IMR-90 (cell line): ENCODE data around the gene KCNJ4. TPM values are rescaled to one million over a fixed set of nuclear protein-coding genes. Genes with fewer than 3 reads are reported as not detected.

Experiments
- ATAC-seq: fragments of 200-7000 bp; cut with Tn5 transposase; 2 replicates; pipeline ENCODE4 v1.9.1; 2020; ENCODE audit warnings: low read depth, mild to moderate bottlenecking, moderate library complexity
- BruUV-seq: library from RNA; stranded (reverse); fragments of 400-500 nt; replicated peaks from 2 replicates; lab custom pipeline; 2021; lab: Mats Ljungman, UMichigan
- CTCF ChIA-PET: fragments of 300-600 bp; formaldehyde crosslinking; extraction: SDS; loops from one replicate; lab custom pipeline; 2021; ENCODE audit warnings: antibody characterized with exemption; lab: Yijun Ruan, JAX
- POLR2A ChIA-PET: fragments of 300-600 bp; sonication (Branson Sonifier 250); formaldehyde crosslinking; loops from one replicate; lab custom pipeline; 2022; ENCODE audit warnings: antibody characterized with exemption; ENCODE audit not compliant: unreplicated experiment; lab: Charles Lee
- DNase-seq: peaks from one replicate; pipeline ENCODE4 v3.0.0; 2013
- H2AFZ ChIP-seq: replicated peaks from 2 replicates; pipeline ENCODE3; 2013; ENCODE audit warnings: low read length, mild to moderate bottlenecking; ENCODE audit not compliant: poor library complexity
- H2AK5ac ChIP-seq: 2 replicates; pipeline ENCODE4 v1.6.1; 2013; ENCODE audit warnings: low read depth, low read length, inconsistent platforms
- H2AK9ac ChIP-seq: replicated peaks from 2 replicates; pipeline ENCODE3; 2013; ENCODE audit warnings: mild to moderate bottlenecking, low read depth, low read length, moderate library complexity; ENCODE audit not compliant: poor library complexity
- H2BK120ac ChIP-seq: 2 replicates; pipeline ENCODE4 v1.6.1; 2013; ENCODE audit warnings: low read depth, low read length, inconsistent platforms
- H2BK15ac ChIP-seq: 3 replicates; pipeline ENCODE4 v1.6.1; 2013; ENCODE audit warnings: low read depth, low read length, inconsistent platforms
- H2BK20ac ChIP-seq: 2 replicates; pipeline ENCODE4 v1.6.1; 2013; ENCODE audit warnings: low read depth, mild to moderate bottlenecking, inconsistent platforms, low read length, moderate library complexity
- H2BK5ac ChIP-seq: 2 replicates; pipeline ENCODE4 v1.6.1; 2013; ENCODE audit warnings: mild to moderate bottlenecking, low read depth, low read length, inconsistent platforms; ENCODE audit not compliant: poor library complexity, severe bottlenecking
- H3K14ac ChIP-seq: replicated peaks from 2 replicates; pipeline ENCODE4 v1.6.1; 2013; ENCODE audit warnings: low read depth, low read length, inconsistent platforms
- H3K18ac ChIP-seq: 2 replicates; pipeline ENCODE4 v1.6.1; 2013; ENCODE audit warnings: low read depth, low read length, control low read depth
- H3K23ac ChIP-seq: 2 replicates; pipeline ENCODE4 v1.6.1; 2013; ENCODE audit warnings: low read depth, low read length, inconsistent platforms
- H3K27ac ChIP-seq: 2 replicates; pipeline ENCODE4 v1.5.1; 2013; ENCODE audit warnings: mild to moderate bottlenecking, control low read depth, low read length; ENCODE audit not compliant: insufficient read depth
- H3K27me3 ChIP-seq: 2 replicates; pipeline ENCODE4 v1.6.1; 2013; ENCODE audit warnings: low read length; ENCODE audit not compliant: control insufficient read depth, insufficient read depth
- H3K36me3 ChIP-seq: 2 replicates; pipeline ENCODE4 v1.6.1; 2013; ENCODE audit warnings: low read length, mixed read lengths; ENCODE audit not compliant: control insufficient read depth, insufficient read depth
- H3K4ac ChIP-seq: 2 replicates; pipeline ENCODE4 v1.6.1; 2013; ENCODE audit warnings: low read depth, low read length, inconsistent platforms
- H3K4me1 ChIP-seq: 2 replicates; pipeline ENCODE4 v1.6.1; 2013; ENCODE audit warnings: low read length, mixed read lengths; ENCODE audit not compliant: control insufficient read depth, insufficient read depth
- H3K4me2 ChIP-seq: 2 replicates; pipeline ENCODE4 v1.6.1; 2013; ENCODE audit warnings: low read depth, mild to moderate bottlenecking, control low read depth, low read length, moderate library complexity
- H3K4me3 ChIP-seq: 2 replicates; pipeline ENCODE4 v1.5.1; 2013; ENCODE audit warnings: low read depth, mild to moderate bottlenecking, control low read depth, low read length, moderate library complexity; ENCODE audit not compliant: insufficient read depth
- H3K56ac ChIP-seq: 2 replicates; pipeline ENCODE4 v1.6.1; 2013; ENCODE audit warnings: low read length, inconsistent platforms; ENCODE audit not compliant: insufficient read depth; ENCODE audit errors: extremely low read depth
- H3K79me1 ChIP-seq, 2 experiments: 2 replicates each; pipeline ENCODE4 v1.6.1; 2013; ENCODE audit warnings: low read length in 2 of 2, inconsistent platforms in 1 of 2, low read depth in 1 of 2
- H3K9ac ChIP-seq: 2 replicates; pipeline ENCODE4 v1.6.1; 2013; ENCODE audit warnings: low read depth, low read length, control low read depth
- H3K9me1 ChIP-seq: 2 replicates; pipeline ENCODE4 v1.6.1; 2013; ENCODE audit warnings: low read length, inconsistent platforms; ENCODE audit not compliant: insufficient read depth
- H3K9me3 ChIP-seq: 2 replicates; pipeline ENCODE4 v1.6.1; 2013; ENCODE audit warnings: low read length; ENCODE audit not compliant: control insufficient read depth, insufficient read depth
- H4K20me1 ChIP-seq: 2 replicates; pipeline ENCODE4 v1.6.1; 2013; ENCODE audit warnings: low read length, inconsistent platforms; ENCODE audit not compliant: insufficient read depth
- H4K5ac ChIP-seq: 2 replicates; pipeline ENCODE4 v1.6.1; 2013; ENCODE audit warnings: mild to moderate bottlenecking, low read depth, low read length, control low read depth
- H4K8ac ChIP-seq, 2 experiments: 2 replicates each; pipeline ENCODE4 v1.6.1; 2013; ENCODE audit warnings: low read depth in 2 of 2, low read length in 2 of 2, control low read depth in 1 of 2, inconsistent platforms in 1 of 2
- H4K91ac ChIP-seq: 2 replicates; pipeline ENCODE4 v1.6.1; 2013; ENCODE audit warnings: low read depth, low read length, inconsistent platforms; ENCODE audit not compliant: insufficient read depth
- BHLHE40 ChIP-seq: fragments of 150-350 bp; IDR thresholded peaks from 2 replicates; pipeline ENCODE4 v1.6.1; 2016; ENCODE audit warnings: mild to moderate bottlenecking, low read depth, low read length
- CEBPB ChIP-seq: IDR thresholded peaks from 2 replicates; pipeline ENCODE4 v1.6.1; 2012; ENCODE audit warnings: low read depth, low read length, improper control_type of control experiment
- CHD1 ChIP-seq: IDR thresholded peaks from 2 replicates; pipeline ENCODE4 v1.6.1; 2012; ENCODE audit warnings: low read depth, low read length, improper control_type of control experiment
- CTCF ChIP-seq: conservative IDR thresholded peaks from 2 replicates; pipeline ENCODE4 v1.5.1; 2012; ENCODE audit warnings: mild to moderate bottlenecking, low read depth, low read length, improper control_type of control experiment
- ELK1 ChIP-seq: fragments of 150-350 bp; IDR thresholded peaks from 2 replicates; pipeline ENCODE4 v1.6.1; 2016; ENCODE audit warnings: low read depth, mild to moderate bottlenecking, low read length, moderate library complexity, borderline replicate concordance
- FOS ChIP-seq: fragments of 150-350 bp; IDR thresholded peaks from 2 replicates; pipeline ENCODE4 v1.6.1; 2016; ENCODE audit warnings: low read depth, low read length
- MAFK ChIP-seq: IDR thresholded peaks from 2 replicates; pipeline ENCODE4 v1.6.1; 2012; ENCODE audit warnings: low read depth, low read length, improper control_type of control experiment
- MAZ ChIP-seq: IDR thresholded peaks from 2 replicates; pipeline ENCODE4 v1.6.1; 2012; ENCODE audit warnings: low read depth, mild to moderate bottlenecking, low read length, improper control_type of control experiment, moderate library complexity, borderline replicate concordance
- MXI1 ChIP-seq: IDR thresholded peaks from 2 replicates; pipeline ENCODE4 v1.6.1; 2012; ENCODE audit warnings: low read depth, mild to moderate bottlenecking, low read length, moderate library complexity, borderline replicate concordance
- NFE2L2 ChIP-seq: fragments of 150-350 bp; IDR thresholded peaks from 2 replicates; pipeline ENCODE4 v1.6.1; 2016; ENCODE audit warnings: low read depth, mild to moderate bottlenecking, low read length
- POLR2A ChIP-seq: IDR thresholded peaks from 2 replicates; pipeline ENCODE4 v1.6.1; 2012; ENCODE audit warnings: mild to moderate bottlenecking, low read depth, low read length
- RAD21 ChIP-seq: IDR thresholded peaks from 2 replicates; pipeline ENCODE4 v1.6.1; 2012; ENCODE audit warnings: low read length, improper control_type of control experiment
- RCOR1 ChIP-seq: IDR thresholded peaks from 2 replicates; pipeline ENCODE4 v1.6.1; 2012; ENCODE audit warnings: mild to moderate bottlenecking, low read length, improper control_type of control experiment; ENCODE audit not compliant: insufficient replicate concordance
- RFX5 ChIP-seq: IDR thresholded peaks from 2 replicates; pipeline ENCODE4 v1.8.0; 2012; ENCODE audit warnings: low read depth, mild to moderate bottlenecking, low read length, moderate library complexity
- SMC3 ChIP-seq: fragments of 150-350 bp; IDR thresholded peaks from 2 replicates; pipeline ENCODE4 v1.6.1; 2016; ENCODE audit warnings: low read depth, mild to moderate bottlenecking, antibody characterized with exemption, low read length, moderate library complexity
- WGBS, 2 experiments: methylation state at CpG; one replicate each; pipeline versions ENCODE4 v1.1.5 to v1.1.7; 2013; ENCODE audit warnings: missing lambda C conversion rate in 2 of 2; ENCODE audit not compliant: insufficient read length in 1 of 2; ENCODE audit errors: extremely low coverage in 2 of 2; 5-methylcytosine and 5-hydroxymethylcytosine counted together
- dilution Hi-C: fragments of 300-500 bp; cut with HindIII; formaldehyde crosslinking; loops from one replicate; pipeline ENCODE4 v1.14.3; 2018; ENCODE audit warnings: low sequenced_read_pairs; ENCODE audit not compliant: unreplicated experiment
- in situ Hi-C: fragments of 300-500 bp; cut with MboI; formaldehyde crosslinking; loops from 3 replicates; pipeline ENCODE4 v1.14.3; 2019; ENCODE audit warnings: low sequenced_read_pairs, inconsistent platforms, mixed read lengths
- intact Hi-C: fragments of 100-400 bp; cut with micrococcal nuclease; formaldehyde crosslinking; loops from 2 replicates; pipeline ENCODE4 v1.10.0; 2022
- polyA plus RNA-seq, 3 experiments: library from polyadenylated mRNA; depleted of rRNA; stranded (reverse); fragments of >200 nt; gene quantifications; 2 replicates each; pipeline ENCODE4 v1.2.3, GENCODE V29; 2012; ENCODE audit warnings: low replicate concordance in 1 of 3
- total RNA-seq: library from RNA; depleted of rRNA; stranded (reverse); fragments of >200 nt; gene quantifications from 2 replicates; pipeline ENCODE4 v1.2.3, GENCODE V29; 2012
- TF ChIP-seq, protein P1 (sequence below): fragments of 150-350 bp; IDR thresholded peaks from 2 replicates; pipeline ENCODE4 v1.6.1; 2017; ENCODE audit warnings: mild to moderate bottlenecking, antibody characterized with exemption, low read length, low read depth

KCNJ4 gene
- total and polyA plus RNA-seq, 2 of the 4 experiments (the other 2 are of a cell fraction): not detected

DNA sequence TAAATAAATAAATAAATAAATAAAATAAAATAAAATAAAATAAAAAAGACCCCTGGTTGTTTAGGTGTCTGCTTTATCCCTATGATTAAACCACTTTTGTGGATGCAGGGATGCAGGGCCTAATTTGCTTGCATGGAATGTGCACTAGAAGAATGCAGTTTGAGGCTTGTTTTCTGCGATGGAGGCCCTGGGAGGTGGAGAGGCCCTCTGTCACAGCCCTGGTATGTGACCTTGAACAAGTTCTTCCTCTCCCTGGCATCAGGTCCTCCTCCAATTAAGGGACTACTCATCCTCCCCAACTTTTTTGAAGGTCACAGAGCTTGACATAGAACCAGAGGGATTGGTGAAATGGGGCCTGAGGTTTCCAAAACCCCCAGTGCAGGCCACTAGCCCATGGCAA, 22.7 kb downstream of the KCNJ4 start:
- WGBS, 2 experiments: no CpG with 5 or more reads among the region's 1 CpG
- no TSS peak for BruUV-seq
- Histone ChIP-seq H4K20me1 (peaks cover 4% of the 10 kb centered on the region; the same call in 1 of the 2 replicates), H4K5ac (no peak overlapping the region), H3K14ac (no peak overlapping the region), H2BK15ac (no peak overlapping the region), H2BK120ac (no peak overlapping the region), H3K18ac (no peak overlapping the region), H2BK20ac (no peak overlapping the region), H2AK9ac (no peak overlapping the region), H2AFZ (no peak overlapping the region), H3K36me3 (no peaks in the 10 kb centered on the region), H4K91ac (no peak overlapping the region), H3K9me1 (no peaks in the 10 kb centered on the region), H3K79me1 (no peaks in the 10 kb centered on the region), H3K56ac (no peak overlapping the region), H3K4me1 (peaks cover 2% of the 10 kb centered on the region; the same call in 1 of the 2 replicates), H3K23ac (no peak overlapping the region), H3K4me3 (no peak overlapping the region), H2BK5ac (no peak overlapping the region), H3K9me3 (no peaks in the 10 kb centered on the region), H3K4me2 (no peak overlapping the region), H3K27ac (no peak overlapping the region), H3K4ac (no peak overlapping the region), H3K9ac (no peak overlapping the region), H3K27me3 (peaks cover 31% of the 10 kb centered on the region), H4K8ac (no peak overlapping the region), H2AK5ac (no peak overlapping the region)
- dilution Hi-C loops: no loop called here
- in situ Hi-C loops: no loop called here
- POLR2A ChIA-PET: no interaction called here
- DNase-seq: no peak
- intact Hi-C loops: no loop called here
- CTCF ChIA-PET: no interaction called here
- peak; percentile 54; the same call in 1 of the 2 replicates for ATAC-seq
- TF ChIP-seq NFE2L2: no peak
- TF ChIP-seq, protein P1, sequence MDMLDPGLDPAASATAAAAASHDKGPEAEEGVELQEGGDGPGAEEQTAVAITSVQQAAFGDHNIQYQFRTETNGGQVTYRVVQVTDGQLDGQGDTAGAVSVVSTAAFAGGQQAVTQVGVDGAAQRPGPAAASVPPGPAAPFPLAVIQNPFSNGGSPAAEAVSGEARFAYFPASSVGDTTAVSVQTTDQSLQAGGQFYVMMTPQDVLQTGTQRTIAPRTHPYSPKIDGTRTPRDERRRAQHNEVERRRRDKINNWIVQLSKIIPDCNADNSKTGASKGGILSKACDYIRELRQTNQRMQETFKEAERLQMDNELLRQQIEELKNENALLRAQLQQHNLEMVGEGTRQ: no peak
- no peak for TF ChIP-seq CTCF
- TF ChIP-seq RFX5: no peak
- no peak for TF ChIP-seq RAD21
- TF ChIP-seq MAZ: no peak
- TF ChIP-seq POLR2A: no peak
- TF ChIP-seq FOS: no peak
- TF ChIP-seq CHD1: no peak
- no peak for TF ChIP-seq MXI1
- no peak for TF ChIP-seq CEBPB
- no peak for TF ChIP-seq MAFK
- no peak for TF ChIP-seq BHLHE40
- no peak for TF ChIP-seq SMC3
- TF ChIP-seq RCOR1: no peak
- TF ChIP-seq ELK1: no peak
